ENCODE results near the gene EHF. TPM values are rescaled to one million over a fixed set of nuclear protein-coding genes. Genes with fewer than 3 reads are reported as not detected.

EHF gene
- total and polyA plus RNA-seq, 2 of the 13 experiments (the other 11 are each of a cell fraction or from before 2014, with no cell fraction given) = 0.04 to 0.46 TPM

GRCh38 chr11:34630544-34630943 is 9.7 kb downstream of the EHF start (continued):
- TF ChIP-seq MAFK (conservative IDR thresholded peaks at IDR 0.05 in 1 of 2, IDR thresholded peaks at IDR 0.05 in 1 of 2; ENCODE audit: low read length in 2 of 2) = no peak
- TF ChIP-seq NRL (CRISPR knock-in tag; IDR thresholded peaks at IDR 0.05; ENCODE audit: borderline replicate concordance) = no peak
- no peak for TF ChIP-seq GATA4 (IDR thresholded peaks at IDR 0.05; ENCODE audit: borderline replicate concordance, low read depth)
- TF ChIP-seq ZNF816 (CRISPR knock-in tag; IDR thresholded peaks at IDR 0.05; ENCODE audit: borderline replicate concordance) = no peak
- TF ChIP-seq ZSCAN20 (CRISPR knock-in tag; IDR thresholded peaks at IDR 0.05; ENCODE audit: borderline replicate concordance) = no peak
- no peak for TF ChIP-seq PLRG1 (conservative IDR thresholded peaks at IDR 0.05)

GRCh38 chr11:34631297-34631696 is 10.4 kb downstream of the EHF start:
- no peaks in the 10 kb centered on the region for H3K27me3 ChIP-seq (ENCODE audit: control insufficient read depth in 1 of 2, insufficient read depth in 2 of 2, low read length in 2 of 2)
- no peaks in the 10 kb centered on the region for H3K9me3 ChIP-seq (ENCODE audit: low read length)
- POLR2A ChIA-PET = no interaction called here
- FAIRE-seq = no peak
- H4K20me1 ChIP-seq (ENCODE audit: insufficient read depth, low read length) = no peaks in the 10 kb centered on the region
- no peak overlapping the region for H3K9ac ChIP-seq (ENCODE audit: insufficient read depth, low read depth, low read length)
- BruUV-seq (replicated peaks) = no TSS peak
- CTCF ChIA-PET (ENCODE audit: low intra/inter-chr PET ratio, low total read pairs) = no interaction called here
- no peak overlapping the region for H2AFZ ChIP-seq (ENCODE audit: low read length)
- peaks cover 49% of the 10 kb centered on the region for H3K4me1 ChIP-seq (ENCODE audit: insufficient read depth, low read length)
- no peaks in the 10 kb centered on the region for H3K79me2 ChIP-seq (ENCODE audit: insufficient read depth, low read length)
- no peak overlapping the region for H3K27ac ChIP-seq (ENCODE audit: extremely low read length, insufficient read depth, low read length)
- intact Hi-C loops (cut with micrococcal nuclease; ENCODE audit: unreplicated experiment) = no loop called here
- H3K4me3 ChIP-seq (replicated peaks in 1 of 3; ENCODE audit: insufficient read depth in 1 of 3, low read depth in 2 of 3, low read length in 3 of 3) = no peak overlapping the region
- no peak for DNase-seq (ENCODE audit: low spot score)
- TF ChIP-seq JDP2 (CRISPR knock-in tag; IDR thresholded peaks at IDR 0.05; ENCODE audit: borderline replicate concordance) (no peak), PHF21A (CRISPR knock-in tag; IDR thresholded peaks at IDR 0.05) (no peak), ZBTB39 (CRISPR knock-in tag; IDR thresholded peaks at IDR 0.05) (no peak), ZNF280D (CRISPR knock-in tag; IDR thresholded peaks at IDR 0.05) (no peak), ZNF546 (CRISPR knock-in tag; conservative IDR thresholded peaks at IDR 0.05) (no peak), CAMTA2 (CRISPR knock-in tag; IDR thresholded peaks at IDR 0.05; ENCODE audit: borderline replicate concordance) (no peak), PCBP2 (optimal IDR thresholded peaks at IDR 0.05; ENCODE audit: low read depth, low read length, poor library complexity, severe bottlenecking) (no peak), ZBTB49 (CRISPR knock-in tag; IDR thresholded peaks at IDR 0.05; ENCODE audit: borderline replicate concordance) (no peak), NCOA5 (CRISPR knock-in tag; IDR thresholded peaks at IDR 0.05) (no peak), HHEX (CRISPR knock-in tag; IDR thresholded peaks at IDR 0.05) (no peak), NFKBIZ (CRISPR knock-in tag; IDR thresholded peaks at IDR 0.05) (no peak), ZSCAN21 (CRISPR knock-in tag; IDR thresholded peaks at IDR 0.05; ENCODE audit: borderline replicate concordance) (no peak)
- WGBS (ENCODE audit: low lambda C conversion rate) = 89% methylated on average over 6 of the region's 6 CpGs
- no peak overlapping the region for H3K4me2 ChIP-seq (ENCODE audit: low read depth, low read length)
- in situ Hi-C loops (cut with HindIII; ENCODE audit: extremely low pct_ligation_motif_present, low pct_unique_long_range_greater_than_20kb) = no loop called here
- H3K36me3 ChIP-seq (replicated peaks in 1 of 2; ENCODE audit: control insufficient read depth in 1 of 2, insufficient read depth in 2 of 2, low read length in 2 of 2) = no peaks in the 10 kb centered on the region
- no peak for ATAC-seq

All from HepG2 (cell line).